ENCODE data around the gene GSTM4.
"Not testable (repeated sequence)": the region's sequence is repeated elsewhere in the genome, so short reads cannot be mapped to it uniquely, and the experiment has no call there.

GSTM4 gene

GRCh38 chr1:109664671-109665070, 8.8 kb downstream of the GSTM4 start:
- no peak for DNase-seq (ENCODE audit: extremely low read depth in 1 of 2, low read depth in 1 of 2)

- DNase-seq (ENCODE audit: extremely low read depth in 1 of 2, low read depth in 1 of 2) = peak; percentile 67 to 77
Observed at GRCh38 chr1:109667452-109668122, 11.7 kb downstream of the GSTM4 start, which contains the start of gene GSTM2. Gene GSTM2, plus strand, starts transcription at chr1:109668057. Its CDS starts 59 bp downstream, at chr1:109668116.

GRCh38 chr1:109668123-109668775, 12.3 kb downstream of the GSTM4 start:
- DNase-seq (ENCODE audit: extremely low read depth in 1 of 2, low read depth in 1 of 2) = no peak

GRCh38 chr1:109669246-109669948, 13.5 kb downstream of the GSTM4 start:
- peak in 1 of 2 donors; percentile 8 for DNase-seq (ENCODE audit: extremely low read depth in 1 of 2, low read depth in 1 of 2)

- not testable (repeated sequence) for DNase-seq (ENCODE audit: extremely low read depth in 1 of 2, low read depth in 1 of 2)
Observed at GRCh38 chr1:109669949-109670302, 14.0 kb downstream of the GSTM4 start.

- no peak for DNase-seq (ENCODE audit: extremely low read depth in 1 of 2, low read depth in 1 of 2)
Observed at GRCh38 chr1:109671067-109671466, 15.2 kb downstream of the GSTM4 start.

- not testable (repeated sequence) for DNase-seq (ENCODE audit: extremely low read depth in 1 of 2, low read depth in 1 of 2)
Observed at GRCh38 chr1:109673861-109674260, 18.0 kb downstream of the GSTM4 start.

- not testable (repeated sequence) for DNase-seq (ENCODE audit: extremely low read depth in 1 of 2, low read depth in 1 of 2)
Observed at GRCh38 chr1:109676683-109677381, 20.9 kb downstream of the GSTM4 start.

- no peak for DNase-seq (ENCODE audit: extremely low read depth in 1 of 2, low read depth in 1 of 2)
Observed at GRCh38 chr1:109677459-109677858, 21.6 kb downstream of the GSTM4 start.

- not testable (repeated sequence) for DNase-seq (ENCODE audit: extremely low read depth in 1 of 2, low read depth in 1 of 2)
Observed at GRCh38 chr1:109678637-109679036, 22.7 kb downstream of the GSTM4 start.

- DNase-seq (ENCODE audit: extremely low read depth in 1 of 2, low read depth in 1 of 2) = not testable (repeated sequence)
Observed at GRCh38 chr1:109684777-109685176, 28.9 kb downstream of the GSTM4 start.

- DNase-seq (ENCODE audit: extremely low read depth in 1 of 2, low read depth in 1 of 2) = not testable (repeated sequence)
Observed at GRCh38 chr1:109685399-109685798, 29.5 kb downstream of the GSTM4 start.

- DNase-seq (ENCODE audit: extremely low read depth in 1 of 2, low read depth in 1 of 2) = not testable (repeated sequence)
Observed at GRCh38 chr1:109685890-109686289, 30.0 kb downstream of the GSTM4 start.

- not testable (repeated sequence) for DNase-seq (ENCODE audit: extremely low read depth in 1 of 2, low read depth in 1 of 2)
Observed at GRCh38 chr1:109687109-109687508, 31.2 kb downstream of the GSTM4 start.

GRCh38 chr1:109687641-109688499, 32.0 kb downstream of the GSTM4 start, which contains the start of gene GSTM1:
Gene GSTM1, plus strand, starts transcription at chr1:109687817. Its CDS starts 57 bp downstream, at chr1:109687874.
- DNase-seq (ENCODE audit: extremely low read depth in 1 of 2, low read depth in 1 of 2) = peak in 1 of 2 donors; percentile 75

- DNase-seq (ENCODE audit: extremely low read depth in 1 of 2, low read depth in 1 of 2) = no peak
Observed at GRCh38 chr1:109689844-109690405, 34.0 kb downstream of the GSTM4 start.

- no peak for DNase-seq (ENCODE audit: extremely low read depth in 1 of 2, low read depth in 1 of 2)
Observed at GRCh38 chr1:109691759-109692158, 35.9 kb downstream of the GSTM4 start.

- DNase-seq (ENCODE audit: extremely low read depth in 1 of 2, low read depth in 1 of 2) = not testable (repeated sequence)
Observed at GRCh38 chr1:109694400-109694799, 38.5 kb downstream of the GSTM4 start.

- not testable (repeated sequence) for DNase-seq (ENCODE audit: extremely low read depth in 1 of 2, low read depth in 1 of 2)
Observed at GRCh38 chr1:109695138-109695537, 39.2 kb downstream of the GSTM4 start.

GRCh38 chr1:109697066-109697465, 41.2 kb downstream of the GSTM4 start:
- DNase-seq (ENCODE audit: extremely low read depth in 1 of 2, low read depth in 1 of 2) = no peak
